ENCODE measurements around the gene CDX1.

DNA sequence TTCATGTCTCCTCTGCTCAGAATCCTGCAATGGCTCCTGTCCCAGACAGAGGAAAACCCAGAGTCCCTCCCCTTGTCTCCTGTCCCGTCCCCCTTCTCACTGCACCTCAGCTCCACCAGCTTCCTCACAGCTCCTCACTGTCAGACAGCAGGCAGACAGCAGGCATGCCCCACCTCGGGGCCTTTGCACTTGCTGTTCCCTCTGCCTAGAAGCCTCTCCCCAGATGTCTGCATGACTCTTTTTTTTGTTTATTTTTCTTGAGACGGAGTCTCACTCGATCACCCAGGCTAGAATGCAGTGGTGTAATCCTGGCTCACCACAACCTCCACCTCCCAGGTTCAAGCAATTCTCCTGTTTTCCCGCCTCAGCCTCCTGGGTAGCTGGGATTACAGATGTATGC, 14.4 kb downstream of the CDX1 start:
- TF ChIP-seq, protein P1, sequence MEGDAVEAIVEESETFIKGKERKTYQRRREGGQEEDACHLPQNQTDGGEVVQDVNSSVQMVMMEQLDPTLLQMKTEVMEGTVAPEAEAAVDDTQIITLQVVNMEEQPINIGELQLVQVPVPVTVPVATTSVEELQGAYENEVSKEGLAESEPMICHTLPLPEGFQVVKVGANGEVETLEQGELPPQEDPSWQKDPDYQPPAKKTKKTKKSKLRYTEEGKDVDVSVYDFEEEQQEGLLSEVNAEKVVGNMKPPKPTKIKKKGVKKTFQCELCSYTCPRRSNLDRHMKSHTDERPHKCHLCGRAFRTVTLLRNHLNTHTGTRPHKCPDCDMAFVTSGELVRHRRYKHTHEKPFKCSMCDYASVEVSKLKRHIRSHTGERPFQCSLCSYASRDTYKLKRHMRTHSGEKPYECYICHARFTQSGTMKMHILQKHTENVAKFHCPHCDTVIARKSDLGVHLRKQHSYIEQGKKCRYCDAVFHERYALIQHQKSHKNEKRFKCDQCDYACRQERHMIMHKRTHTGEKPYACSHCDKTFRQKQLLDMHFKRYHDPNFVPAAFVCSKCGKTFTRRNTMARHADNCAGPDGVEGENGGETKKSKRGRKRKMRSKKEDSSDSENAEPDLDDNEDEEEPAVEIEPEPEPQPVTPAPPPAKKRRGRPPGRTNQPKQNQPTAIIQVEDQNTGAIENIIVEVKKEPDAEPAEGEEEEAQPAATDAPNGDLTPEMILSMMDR (IDR thresholded peaks at IDR 0.05), result no peak
- no peak for TF ChIP-seq POLR2A (IDR thresholded peaks at IDR 0.05)
